HG02852 (cell line): Measurements from ENCODE around the gene TMEM108.

Experiments used
- ATAC-seq: cut with Tn5 transposase; IDR thresholded peaks from one replicate; pipeline ENCODE4 v1.9.1; 2021; ENCODE audit warnings: mild to moderate bottlenecking, moderate library complexity; ENCODE audit not compliant: unreplicated experiment

TMEM108 gene

DNA sequence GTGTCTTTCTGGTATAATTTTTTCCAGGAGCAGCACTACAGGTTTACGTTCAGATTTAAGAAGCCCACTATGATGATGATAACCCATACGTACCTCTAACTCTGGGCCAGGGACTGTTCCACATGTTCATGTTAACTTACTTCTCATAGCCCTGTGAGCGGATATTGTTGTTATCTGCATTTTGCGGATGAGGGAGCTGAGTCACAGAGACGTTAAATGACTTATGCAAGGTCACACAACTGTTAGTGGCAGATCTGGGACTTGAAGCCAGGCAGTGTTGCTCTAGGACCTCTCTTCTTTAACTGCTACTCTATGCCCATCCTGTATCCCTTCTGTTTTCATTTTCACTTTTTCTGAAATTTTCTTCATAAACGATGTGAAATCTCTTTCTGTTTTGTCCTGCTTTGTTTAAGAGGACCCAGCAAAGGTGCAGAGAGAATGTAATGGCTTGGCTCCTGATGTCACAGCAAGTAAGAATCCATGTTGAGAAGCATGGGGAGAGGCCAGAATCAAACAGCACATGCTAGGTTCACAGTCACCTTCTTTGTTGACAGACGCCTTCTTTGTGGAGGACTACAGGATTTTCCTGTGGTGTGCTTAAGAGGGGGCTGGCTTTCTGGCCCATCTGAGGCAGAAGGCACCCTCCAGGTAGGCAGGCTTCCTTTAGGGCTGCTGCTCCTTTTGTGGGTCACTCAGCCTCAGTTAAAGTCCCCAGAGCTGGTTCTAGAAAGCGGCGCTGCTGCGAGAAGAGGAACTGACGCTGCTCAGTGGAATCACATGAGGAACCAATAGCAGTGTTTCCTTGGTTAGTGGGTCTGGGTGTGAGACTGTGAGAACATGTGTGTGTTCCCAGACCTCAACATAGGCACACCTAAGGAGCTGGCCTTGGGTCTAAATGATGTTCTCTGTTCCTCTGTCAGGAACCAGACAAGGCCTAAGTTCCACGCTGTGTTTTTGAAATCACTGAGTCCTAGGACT is 121.6 kb downstream of the TMEM108 start:
- ATAC-seq, result peak; percentile 55

DNA sequence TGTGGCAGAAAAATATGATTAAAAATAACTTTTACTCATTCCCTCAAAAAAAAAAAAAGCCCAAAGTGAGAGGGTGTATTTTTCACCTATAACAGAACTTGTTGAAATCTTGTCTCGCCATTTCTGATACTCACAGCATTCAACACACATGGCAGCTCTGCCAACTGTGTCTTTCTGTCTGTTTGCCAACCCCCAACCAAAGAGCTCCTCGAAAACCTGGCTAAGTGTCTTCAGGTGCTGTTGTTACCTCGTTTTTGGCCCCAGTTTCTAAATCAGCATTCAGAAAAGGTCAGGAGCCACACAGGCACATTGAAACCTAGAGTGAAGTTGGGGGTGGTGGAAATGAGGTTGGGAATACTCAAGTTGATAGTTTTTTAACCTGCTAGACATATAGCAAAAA is 123.5 kb downstream of the TMEM108 start:
- ATAC-seq, result no peak

DNA sequence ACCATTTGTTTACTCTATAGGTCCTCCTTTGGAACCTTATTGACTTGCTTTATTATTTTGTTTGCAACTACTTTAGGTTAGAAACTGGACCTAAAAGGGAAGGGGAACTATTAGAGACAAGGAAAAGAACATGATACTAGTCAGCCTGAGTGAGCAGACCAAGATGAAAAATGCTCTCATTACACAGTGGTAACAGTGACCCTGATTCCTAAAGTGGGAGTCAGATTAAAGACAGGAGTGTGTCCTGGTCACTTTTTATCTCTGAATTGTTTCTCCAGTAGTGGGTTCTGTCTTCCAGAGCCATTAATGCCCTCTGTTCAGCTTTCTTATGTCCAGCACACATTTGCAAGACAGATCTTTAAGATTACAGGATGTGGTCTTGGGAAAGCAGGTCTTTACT is 124.1 kb downstream of the TMEM108 start:
- no peak for ATAC-seq

DNA sequence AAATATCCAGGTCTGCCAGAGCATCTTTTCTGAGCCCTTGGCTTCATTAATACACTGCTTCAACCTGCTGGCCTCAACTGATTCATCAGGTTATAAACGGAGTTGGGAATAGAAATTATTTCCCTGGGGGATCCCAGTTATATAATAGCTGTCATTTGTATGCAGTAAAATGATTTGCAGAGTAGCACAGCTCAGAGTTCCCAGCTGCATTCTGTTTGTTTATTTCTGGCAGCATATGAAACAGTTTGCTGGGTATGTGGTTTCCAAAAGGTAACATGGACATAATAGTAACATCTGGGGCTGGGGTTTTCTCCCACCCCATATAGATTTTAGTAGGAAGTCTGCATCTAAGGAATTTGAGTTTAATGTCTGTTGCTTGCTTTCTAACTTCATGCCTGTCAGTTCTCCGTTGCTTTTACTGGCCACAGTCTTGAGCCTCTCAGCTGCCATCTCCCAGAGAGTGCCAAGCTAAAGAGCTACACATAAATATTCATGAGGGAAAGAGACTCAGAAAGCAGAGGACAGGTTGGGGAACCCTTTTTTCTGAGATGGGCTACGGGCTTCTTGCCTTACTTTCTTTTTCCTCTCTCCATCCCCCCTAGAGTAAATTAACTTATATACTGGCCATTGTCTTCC is 124.6 kb downstream of the TMEM108 start:
- ATAC-seq, result no peak

DNA sequence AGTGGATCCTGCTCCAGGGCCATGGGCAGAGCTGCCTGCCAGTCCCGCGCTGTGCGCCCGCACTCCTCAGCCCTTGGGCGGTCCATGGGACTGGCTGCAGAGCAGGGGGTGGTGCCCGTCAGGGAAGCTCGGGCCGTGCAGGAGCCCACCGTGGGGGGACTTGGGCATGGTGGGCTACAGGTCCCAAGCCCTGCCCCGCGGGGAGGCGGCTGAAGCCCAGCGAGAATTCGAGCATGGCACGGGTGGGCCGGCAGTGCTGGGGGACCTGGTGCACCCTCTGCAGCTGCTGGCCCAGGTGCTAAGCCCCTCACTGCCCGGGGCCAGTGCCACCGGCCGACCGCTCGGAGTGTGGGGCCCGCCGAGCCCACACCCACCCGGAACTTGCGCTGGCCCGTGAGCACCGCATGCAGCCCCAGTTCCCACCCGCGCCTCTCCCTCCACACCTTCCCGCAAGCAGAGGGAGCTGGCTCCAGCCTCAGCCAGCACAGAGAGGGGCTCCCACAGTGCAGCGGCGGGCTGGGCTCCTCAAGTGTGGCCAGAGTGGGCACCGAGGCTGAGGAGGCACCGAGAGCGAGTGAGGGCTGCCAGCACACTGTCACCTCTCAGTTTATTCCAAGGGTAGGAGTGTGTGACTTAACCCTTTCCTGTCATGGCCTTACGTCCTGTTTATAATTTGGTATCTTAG is 129.3 kb downstream of the TMEM108 start:
- no peak for ATAC-seq

DNA sequence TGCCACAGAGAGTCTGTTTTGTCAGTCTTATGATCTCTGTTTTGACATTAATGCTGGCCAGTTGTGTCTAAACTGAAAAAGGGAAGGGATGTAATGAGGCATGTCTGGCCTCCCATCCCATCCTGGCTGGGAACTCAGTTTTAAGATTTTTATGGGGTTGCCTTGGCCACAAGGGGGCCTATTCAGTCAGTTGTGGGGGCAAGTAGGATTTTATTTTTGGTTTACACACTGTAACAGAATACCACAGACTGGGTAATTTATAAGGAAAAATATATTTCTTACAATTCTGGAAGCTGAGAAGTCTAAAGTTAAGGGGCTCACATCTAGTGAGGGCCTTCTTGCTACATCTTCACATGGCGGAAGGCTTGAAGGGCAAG is 129.8 kb downstream of the TMEM108 start:
- ATAC-seq, result no peak

DNA sequence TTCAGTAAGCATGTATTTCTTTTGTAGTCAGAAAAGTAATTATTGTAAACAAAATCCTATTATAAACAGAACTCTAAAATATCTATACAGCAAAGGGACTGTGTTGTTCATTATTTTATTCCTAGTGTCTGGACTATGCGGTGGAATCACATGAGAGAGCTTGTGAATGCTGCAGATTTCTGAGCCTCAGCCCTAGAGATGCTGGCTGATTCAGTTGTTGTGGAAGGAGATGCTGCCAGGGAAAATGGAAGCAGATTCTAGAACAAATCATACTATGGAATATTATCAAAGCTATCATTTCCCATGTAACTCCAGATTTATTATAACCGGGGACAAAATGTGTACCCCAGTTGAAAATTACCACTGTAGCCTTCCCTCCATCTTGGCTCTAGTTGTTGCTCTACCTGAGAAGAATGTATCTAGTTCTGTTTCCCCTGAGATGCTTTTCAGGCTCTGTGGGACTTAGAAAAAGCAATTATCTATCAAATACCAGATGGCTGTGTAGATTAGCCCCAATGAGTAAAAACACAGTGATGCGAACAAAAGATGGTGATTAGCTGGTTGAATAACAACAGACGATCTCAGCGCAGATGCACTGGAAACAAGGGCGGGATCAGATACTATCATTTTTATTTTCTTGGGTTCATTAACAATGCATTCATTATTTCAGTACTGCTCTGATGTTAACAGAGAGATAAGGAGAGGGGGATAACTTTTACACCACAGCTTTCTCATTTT is 131.3 kb downstream of the TMEM108 start:
- ATAC-seq, result no peak

DNA sequence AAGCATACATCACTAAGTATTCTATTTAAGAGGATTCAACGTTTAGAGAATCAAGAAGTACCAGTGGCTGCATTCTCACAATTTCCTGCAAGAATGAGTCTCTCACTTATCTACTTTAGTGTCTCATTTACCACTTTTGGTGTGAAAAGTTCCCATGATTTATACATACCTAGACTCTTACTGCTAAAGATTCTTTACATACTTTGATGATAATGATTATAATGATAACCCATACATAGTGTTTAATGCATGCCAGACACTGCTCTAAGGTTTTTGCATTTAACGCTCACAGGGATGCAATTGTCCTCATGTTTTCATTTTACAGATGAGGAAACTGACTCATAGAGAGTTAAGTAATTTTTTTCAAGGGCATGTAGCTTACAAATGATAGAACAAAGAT is 133.6 kb downstream of the TMEM108 start:
- ATAC-seq, result no peak

DNA sequence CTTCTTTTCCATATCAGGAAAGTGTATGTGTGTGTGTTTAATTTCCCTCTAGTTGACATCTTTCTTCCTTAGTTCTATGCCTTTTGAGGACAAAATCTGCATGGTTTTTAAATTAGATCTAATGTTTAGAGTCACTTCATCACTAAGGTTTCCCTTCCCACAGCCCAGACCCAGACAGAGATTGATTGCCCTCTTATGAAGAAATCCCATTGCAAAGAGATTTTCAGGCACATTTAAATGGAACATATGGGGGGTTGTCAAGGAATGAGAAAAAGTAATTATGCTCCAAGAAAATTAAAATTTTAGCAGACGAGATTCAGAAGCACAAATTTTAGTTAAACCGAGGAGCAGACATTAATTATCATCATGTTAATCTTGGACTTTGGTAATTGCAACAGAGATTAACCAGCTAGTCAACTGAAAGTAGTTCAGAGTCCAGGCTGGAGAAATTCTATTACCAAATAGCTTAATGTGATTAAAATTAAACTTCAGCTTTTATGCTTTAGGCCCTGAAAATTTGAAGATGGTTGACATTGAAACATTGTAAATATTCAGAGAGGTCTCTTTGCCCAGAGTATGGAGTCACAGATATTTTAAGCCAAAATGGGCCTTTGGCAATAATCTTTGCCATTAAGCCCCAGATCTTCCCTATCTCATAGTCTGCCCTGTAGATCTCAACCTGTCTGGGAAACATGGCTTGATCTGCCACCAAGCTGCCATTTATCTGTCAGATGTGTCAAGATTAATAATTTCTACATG is 143.4 kb downstream of the TMEM108 start:
- ATAC-seq, result no peak

DNA sequence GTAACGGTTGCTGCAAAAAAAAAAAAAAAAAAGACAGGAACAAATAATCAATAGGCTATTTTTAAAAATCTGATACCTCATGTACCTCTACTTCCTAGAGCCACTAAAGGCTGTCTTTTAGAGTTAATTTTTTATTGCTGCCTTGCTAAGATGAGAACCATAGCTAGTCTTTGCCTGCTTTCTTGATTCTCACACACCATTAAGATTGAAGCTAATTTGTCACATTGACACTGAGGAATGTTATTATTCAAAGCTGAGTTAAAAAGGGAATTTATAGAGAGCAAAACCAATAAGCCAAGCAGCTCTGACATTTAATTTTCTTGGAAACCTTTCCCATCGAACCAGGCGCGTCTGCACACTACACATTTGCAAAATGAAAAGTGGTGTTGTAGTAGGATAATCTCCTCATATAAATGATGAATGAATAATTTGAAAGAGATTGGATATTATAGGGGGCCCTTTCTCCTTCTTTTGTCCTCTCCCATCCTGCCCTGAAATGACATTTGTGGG is 149.7 kb downstream of the TMEM108 start:
- no peak for ATAC-seq

DNA sequence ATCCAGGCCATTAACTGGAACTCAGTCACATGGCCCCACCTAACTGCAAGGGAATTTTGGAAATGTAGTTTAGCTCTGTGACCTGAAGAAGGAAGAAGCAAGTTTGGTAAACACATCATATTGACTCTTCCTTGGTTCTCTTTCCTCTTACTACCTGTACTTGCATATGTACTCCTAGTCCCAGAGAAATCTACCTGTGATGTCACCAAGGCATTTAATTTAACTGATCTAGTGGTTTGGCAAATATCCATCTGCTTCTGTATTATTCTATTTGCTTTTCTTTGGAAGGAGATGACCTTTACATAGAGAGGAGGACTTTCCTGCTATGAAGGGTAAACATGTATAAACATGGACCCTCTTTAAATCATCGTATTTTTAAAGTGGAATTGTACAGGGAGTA is 150.8 kb downstream of the TMEM108 start:
- no peak for ATAC-seq

DNA sequence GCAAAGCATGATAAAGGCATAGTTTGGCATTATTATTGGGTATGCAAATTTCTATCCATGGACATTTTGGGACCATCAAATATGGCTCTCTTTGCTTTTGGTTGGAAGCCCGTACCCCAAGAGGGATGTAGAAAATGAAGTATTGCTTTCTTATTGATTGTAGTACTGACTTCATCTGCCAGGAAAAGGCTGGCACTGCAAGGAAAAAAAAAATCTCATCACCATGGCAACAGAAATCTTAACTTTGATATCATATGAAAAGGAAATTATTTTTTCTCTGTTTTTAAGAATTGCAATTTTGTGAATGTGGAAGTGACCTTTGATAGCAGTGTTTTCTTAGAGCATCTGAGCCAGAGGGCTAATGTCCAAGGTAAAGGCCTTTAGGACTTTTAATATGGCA is 151.7 kb downstream of the TMEM108 start:
- no peak for ATAC-seq

DNA sequence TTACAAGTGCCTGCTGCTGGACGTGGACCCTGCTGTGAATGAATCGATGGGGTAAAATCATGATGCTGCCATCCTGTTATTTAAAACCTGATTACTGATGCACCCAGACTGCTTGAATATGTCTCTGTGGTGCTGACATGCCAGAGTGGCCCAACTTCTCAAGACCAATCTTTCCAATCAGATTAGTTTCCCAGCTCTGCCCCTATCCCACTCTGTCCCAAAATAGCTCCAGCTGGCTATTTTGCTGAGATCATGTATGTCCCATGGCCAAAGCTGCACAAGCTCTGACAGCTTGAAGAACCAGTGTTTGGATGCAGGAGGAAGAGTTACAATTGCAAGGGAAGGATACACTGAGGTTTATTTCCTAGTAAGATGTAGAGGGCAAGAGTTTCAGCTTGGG is 153.6 kb downstream of the TMEM108 start:
- no peak for ATAC-seq

DNA sequence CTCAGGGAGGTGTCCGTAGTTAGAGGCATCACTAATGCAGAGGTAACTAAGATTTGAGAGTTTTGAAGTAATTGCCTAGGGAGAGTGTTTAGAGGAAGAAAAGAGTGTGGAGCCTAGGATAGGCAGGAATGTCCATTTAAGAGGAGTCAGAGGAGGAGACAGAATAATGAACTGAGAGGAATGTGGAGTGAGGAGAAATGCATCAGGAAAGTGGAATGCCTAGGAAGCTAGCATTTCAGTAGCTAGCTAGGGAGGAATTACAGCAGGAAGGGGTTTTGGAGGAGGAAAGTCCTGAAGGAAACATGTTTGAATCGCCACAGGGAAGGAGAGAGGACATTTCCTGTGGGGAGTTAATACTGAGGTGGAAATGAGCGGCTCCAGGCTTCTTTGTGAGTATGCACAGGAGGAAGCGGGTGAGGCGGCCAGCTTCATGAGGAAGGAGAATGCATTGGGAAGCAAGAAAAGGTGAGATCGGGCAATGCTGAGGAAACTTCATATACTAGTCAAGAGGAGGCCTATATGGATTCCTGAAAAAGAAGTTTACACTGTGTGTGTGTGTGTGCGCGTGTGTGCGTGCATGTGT is 154.3 kb downstream of the TMEM108 start:
- ATAC-seq, result no peak

DNA sequence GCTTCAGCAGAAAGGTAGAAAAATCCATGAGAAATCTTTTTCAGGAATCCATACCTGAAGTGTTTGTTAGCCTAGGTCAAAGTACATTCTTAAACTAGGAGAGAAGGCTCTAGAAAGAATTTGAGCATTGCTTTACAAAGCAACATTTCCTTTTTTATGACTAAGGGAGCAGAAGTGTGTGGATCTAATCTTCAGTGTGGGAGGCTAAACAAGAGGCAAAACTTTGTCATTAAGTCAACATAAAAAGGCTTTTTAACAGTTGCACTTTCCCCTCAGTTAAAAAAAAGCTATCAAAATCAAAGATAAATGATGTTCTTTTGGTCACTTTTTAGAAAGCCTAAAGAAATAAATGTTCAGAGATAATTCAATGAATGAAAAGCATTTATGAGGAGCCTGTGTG is 154.8 kb downstream of the TMEM108 start:
- ATAC-seq, result no peak

DNA sequence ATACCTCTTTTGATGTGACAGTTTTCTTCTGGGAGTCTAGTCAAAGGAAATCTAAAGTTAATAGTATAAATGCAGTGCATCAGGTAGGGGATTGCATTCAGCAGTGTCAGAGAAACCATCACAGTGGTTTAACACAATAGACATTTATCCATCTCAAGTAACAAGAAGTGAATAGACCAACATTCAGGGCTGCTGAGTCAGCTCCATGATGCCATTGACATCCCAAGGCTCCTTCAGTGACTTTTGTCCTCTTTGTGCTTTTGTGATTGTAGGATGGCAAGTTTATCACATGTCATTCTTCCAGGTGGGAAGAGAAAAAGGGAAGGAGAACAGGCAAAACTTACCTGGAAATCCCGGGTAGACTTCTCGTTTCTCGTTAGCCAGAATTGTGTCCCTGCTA is 158.3 kb downstream of the TMEM108 start:
- ATAC-seq, result no peak

DNA sequence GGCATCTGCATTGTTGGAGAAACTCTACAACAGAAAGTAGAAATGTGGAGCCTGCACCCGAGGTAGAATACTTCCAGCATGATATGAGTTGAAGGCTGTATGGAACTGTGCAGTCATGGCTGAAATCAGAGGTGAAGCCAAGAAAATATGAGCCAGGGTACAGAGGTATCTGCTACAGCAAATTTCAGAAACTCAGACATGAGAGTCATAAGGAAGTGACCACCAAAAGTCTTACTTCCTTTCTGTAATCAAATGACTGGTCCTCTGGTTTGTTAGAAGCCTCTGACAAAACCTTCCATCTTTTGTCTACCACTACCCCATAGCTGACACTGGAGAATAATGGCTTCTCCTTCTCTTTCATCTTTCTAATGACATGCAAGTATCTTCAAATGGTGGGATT is 159.4 kb downstream of the TMEM108 start:
- ATAC-seq, result no peak

DNA sequence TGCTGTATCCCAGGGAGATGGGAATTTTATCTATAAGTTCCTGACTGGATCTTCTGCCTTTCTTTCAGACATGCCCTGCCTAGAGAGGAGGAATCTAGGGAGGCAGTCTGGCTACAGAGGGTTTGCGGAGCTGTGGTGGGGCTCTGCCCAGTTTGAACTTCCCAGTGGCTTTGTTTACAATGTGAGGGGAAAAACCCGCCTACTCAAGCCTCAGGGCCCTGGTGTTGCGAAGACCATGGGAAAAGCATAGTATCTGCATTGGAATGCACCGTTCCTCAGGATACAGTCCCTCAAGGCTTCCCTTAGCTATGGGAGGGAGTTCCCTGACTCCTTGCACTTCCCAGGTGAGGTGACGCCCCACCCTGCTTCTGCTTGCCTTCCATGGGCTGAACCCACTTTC is 168.7 kb downstream of the TMEM108 start:
- no peak for ATAC-seq

DNA sequence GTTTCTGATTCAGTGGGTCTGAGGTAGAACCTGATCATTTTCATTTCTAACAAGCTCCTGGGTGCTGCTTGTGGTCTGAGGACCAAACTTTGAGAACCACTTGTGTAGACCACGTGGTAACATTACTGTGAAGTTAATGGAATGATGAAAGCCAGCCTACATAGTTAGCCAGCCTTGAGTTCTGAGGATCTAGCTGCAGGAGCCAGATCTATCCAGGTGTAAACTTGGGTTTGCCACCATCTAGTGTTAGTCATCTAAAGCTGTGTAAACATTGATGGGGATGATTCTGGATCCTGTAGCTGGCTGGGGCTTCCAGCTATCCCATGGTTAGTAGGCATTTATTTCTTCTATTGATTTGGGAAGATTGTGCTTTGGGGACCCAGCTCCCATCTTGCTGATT is 170.0 kb downstream of the TMEM108 start:
- ATAC-seq, result no peak
